Stimulated activated CD8-positive, alpha-beta memory T cell treated with anti-CD3 and anti-CD28 coated beads, Interleukin-7, amount 100 ng/mL, for 4 hours (primary cell): ENCODE measurements around the gene FANK1.

Experiments
- DNase-seq, 2 donors: peaks; one replicate each; pipeline ENCODE4 v3.0.0-alpha.2; 2020; ENCODE audit warnings: low read depth in 2 of 2

Gene FANK1, protein sequence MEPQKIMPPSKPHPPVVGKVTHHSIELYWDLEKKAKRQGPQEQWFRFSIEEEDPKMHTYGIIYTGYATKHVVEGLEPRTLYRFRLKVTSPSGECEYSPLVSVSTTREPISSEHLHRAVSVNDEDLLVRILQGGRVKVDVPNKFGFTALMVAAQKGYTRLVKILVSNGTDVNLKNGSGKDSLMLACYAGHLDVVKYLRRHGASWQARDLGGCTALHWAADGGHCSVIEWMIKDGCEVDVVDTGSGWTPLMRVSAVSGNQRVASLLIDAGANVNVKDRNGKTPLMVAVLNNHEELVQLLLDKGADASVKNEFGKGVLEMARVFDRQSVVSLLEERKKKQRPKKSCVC

DNA sequence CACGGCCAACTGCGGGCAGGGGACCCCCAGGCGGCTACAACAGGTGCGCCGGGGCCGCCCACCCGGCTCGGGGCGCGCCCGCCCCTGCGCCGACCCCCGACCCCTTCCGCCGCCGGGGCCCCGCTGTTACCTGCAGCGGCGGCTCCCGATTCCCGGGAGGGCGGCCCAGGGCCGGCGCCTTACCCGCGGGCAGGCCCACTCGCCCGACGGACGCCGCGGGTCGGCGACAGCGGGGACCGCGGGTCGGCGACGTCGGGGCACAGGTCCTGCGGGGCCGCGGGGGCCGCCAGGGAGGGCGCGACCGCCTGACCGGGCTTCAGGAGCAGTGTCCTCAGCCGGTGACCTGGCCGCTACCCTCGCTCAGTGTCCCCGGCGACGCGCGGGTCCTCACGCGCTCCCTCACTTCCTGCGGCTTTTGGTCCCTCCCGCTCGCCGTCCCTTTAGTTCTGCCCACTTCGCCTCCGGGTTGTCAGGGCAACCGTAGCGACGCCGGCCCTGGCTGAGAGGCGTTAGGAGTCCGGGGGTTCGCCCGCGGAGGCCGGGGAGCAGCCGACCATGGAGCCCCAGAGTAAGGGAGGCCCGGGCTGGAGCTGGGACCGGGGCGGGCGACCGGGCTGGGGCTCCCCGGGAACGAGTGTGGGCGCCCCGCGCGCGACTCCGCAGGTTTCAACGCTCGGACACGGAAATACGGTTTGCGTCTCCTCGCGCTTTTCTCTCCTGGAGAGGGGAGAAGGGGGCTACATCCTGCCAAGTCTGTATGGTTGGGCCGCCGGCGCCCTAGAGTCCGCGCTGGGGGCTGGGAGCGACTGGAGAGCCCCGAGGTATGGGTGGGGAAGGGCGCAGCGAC lies at the start of gene FANK1:
TSS of gene FANK1 (plus strand) at position 477 of the 847 bp plus-strand sequence. CDS start at position 556, 79 bp downstream.
- peak; percentile 60 to 71 for DNase-seq

DNA sequence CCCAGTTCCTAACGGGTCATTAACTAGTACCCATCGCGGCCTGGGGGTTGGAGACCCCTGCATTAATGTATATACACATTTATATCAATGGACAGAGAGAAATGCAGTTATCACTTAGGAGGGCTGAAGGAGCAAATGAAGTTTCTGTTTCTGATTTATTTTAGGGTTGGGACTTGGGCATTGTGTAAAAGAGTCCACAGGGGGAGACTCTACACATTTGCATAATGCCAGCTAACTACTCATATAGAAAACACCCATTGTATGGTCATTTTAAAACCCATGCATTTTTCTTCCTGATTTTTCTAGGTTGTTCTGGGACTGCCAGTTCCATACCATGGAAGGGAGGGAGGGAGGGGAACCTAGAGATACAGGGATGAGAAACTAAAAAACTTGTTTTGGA lies 49.5 kb upstream of the FANK1 start:
- no peak for DNase-seq

DNA sequence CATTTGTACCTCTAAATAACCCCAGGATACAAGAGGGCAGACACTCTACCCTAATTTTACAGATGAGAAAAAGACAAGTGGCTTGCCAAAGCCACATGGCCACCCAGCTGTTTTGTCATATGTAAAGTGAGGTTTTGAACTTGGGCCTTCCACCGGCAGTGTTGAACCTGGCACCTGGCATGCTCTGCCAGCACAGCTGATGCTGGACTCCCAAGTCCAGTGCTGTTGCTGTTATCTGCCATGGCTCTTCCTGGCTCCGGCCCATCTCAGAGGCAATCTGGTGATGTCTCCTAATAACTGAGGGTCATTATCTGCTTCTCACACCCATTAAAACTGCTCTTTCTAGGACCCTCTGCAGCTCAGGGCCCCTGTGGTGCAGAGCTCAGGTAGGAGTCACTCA lies 48.0 kb upstream of the FANK1 start:
- no peak for DNase-seq

DNA sequence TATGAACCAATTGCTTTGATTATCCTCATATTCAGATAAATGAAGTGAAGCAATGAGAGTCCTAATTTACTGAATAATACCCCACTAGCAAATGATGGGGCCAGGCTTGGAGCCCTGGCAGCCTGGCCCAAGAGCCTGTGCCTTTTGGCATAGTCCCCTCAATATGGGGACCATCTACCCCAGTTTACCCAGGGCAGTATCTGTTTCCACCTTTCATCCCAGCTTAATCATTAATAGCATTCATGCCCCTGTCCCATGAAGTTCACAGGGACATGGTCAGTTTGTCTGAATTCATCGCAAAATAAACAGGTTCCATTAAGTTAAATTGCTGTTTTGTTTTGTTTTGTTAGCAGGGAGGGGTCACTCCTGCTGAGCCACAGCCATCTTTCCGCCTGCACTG lies 47.5 kb upstream of the FANK1 start:
- DNase-seq = no peak

DNA sequence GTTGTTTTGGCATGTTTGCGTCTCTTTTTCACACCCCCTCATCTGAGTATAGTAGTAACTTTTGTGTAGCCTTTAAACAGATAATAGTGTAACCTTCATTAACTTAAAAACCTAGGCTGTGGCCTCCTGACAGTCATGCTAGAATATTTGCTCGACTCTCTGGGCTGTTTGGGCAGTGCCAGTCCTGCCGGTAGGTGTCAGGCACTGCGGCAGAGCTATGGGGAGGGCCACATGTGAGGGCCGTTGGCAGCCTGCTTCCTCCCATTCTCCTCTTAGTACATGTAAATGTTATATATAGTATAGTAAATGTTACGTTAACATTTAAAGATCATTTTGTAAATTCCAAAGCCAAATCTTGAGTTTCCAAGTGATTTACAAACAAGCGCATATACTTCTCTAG lies 46.9 kb upstream of the FANK1 start:
- no peak for DNase-seq

DNA sequence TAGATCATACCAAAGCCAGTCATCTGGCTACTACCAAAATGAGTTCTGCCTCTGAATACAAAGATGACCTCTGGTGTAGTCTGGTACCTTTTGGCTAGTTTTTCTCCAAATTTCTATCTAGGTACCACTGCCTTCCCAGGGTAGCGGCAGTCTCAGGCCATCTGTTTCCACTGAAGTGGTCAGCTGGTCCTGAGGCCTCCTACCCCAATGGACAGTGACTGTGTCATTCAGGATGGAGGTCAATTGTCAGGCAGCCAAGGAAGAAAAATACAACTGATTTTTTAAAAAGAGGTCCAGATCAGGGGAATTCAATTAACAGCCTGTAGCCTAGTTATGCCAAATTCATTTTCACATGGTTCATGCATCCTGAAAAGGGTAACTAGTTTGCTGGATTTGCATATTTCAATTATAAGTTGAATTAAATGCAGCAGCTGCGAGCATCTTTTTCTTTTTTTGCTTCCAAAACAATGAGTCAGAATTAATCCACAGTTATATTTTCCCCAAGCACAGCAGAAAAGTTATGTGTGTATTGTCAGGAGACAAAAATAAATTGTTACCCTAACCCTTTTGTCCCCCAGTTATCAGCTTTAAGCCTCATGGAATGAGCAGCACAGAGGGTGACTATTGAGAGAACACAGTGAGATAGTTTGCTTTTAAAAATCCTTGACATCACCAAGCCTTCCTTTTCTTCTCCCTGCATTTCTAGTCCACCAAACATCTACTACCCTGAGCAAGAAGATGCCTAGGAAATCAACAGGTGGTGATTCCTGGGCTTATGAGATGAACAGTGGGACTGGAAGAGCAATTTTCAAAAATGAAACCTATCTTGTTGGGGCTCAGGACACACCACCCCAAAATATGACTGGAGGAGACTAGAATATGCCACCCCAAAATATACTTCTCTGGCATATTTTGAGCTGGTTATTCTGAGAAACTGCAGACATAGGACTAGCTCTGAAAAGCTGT lies 45.3 kb upstream of the FANK1 start:
- no peak for DNase-seq

DNA sequence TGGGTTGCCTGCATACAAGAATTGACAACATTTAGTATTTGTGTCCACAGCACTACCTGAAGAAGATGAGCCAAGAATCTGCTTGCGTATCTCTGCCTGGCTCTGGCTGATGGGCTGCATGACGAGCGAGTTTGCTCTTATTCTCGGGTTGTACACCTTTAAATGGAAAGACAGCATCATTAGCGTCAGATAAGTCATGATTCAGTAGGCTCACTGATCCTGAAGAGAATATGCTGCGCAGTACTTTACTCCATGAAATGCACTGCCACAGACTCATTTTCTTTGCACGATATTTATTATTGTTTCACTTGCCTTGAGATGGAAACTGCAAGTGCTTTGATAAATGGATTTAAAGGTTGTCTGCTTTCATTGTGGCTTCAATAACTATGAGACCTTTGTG lies 43.9 kb upstream of the FANK1 start:
- DNase-seq = no peak

DNA sequence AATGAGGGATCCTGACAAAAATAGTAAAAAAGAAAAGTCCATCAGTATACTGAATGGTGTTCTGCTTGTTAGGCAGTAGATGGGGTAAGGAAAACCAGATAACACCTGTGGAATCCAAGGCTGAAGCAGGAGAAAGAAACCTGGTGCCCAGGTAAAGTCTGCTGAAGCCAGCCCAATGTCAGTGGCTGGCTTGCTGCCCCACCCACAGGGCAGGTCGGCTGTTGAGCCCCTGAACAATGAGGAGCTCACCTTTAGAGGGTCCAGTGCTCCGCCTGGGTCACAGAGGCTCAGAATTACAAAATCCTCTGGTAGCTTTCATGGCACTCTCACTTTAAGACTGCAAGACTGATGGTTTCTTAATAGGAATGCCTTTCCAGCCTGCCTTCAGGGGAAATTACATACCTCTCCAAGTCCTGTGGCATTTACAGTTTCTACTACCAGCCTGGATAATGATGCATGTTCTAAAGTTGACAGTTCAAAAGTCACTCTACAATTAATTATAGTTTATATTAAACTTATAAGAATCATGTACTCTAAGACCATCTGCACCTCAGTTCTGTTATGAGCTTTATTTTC lies 39.1 kb upstream of the FANK1 start:
- no peak for DNase-seq

DNA sequence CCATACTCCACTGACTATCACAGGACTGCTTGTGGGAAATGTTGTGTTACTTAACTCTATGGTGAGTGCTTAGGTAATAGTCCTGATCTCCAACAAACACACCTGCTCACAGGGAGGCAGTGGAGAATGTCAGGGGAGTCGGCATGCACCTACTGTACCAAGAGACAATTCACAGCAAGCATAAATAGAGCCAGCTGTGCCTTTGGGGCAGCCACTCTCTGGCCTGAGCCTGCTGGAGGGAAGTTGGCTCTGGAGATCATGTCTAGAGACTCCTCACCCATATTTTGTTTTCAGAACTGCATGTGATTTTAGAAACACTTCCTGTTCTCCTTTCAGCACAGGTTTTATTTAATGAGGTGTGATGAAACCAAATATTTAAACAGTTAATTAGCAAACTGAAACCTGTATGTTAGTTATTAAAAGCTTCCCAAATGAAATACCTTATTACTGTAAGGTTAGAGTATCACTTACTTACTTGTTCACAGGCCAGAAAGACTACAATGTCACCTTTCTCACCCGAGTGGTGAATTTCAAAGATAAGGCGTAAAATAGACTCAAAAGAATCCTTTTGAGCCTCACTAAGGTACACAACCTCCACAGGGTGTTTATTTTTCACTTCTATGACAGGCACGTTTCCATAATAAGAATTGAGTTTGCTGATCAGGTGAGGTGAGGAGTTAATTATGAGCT lies 37.1 kb upstream of the FANK1 start:
- no peak for DNase-seq

DNA sequence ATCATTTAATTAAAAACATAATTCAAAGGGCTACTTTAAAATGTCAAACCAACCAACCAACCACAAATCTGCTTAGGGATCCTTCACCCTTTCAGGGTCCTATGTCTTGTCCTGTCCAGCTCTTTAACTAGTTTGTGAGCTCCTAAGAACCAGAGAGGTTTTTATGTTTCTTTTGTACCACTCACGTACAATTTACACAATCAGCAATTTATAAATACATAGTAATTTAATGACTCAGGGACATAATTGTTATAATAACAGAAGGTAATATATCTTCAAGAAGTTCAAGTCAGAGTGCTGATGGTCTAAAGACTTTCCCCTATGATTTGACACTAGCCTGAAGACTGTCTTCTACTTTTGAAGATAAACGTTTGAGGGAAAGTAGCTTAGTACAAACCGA lies 31.2 kb upstream of the FANK1 start:
- DNase-seq = no peak

DNA sequence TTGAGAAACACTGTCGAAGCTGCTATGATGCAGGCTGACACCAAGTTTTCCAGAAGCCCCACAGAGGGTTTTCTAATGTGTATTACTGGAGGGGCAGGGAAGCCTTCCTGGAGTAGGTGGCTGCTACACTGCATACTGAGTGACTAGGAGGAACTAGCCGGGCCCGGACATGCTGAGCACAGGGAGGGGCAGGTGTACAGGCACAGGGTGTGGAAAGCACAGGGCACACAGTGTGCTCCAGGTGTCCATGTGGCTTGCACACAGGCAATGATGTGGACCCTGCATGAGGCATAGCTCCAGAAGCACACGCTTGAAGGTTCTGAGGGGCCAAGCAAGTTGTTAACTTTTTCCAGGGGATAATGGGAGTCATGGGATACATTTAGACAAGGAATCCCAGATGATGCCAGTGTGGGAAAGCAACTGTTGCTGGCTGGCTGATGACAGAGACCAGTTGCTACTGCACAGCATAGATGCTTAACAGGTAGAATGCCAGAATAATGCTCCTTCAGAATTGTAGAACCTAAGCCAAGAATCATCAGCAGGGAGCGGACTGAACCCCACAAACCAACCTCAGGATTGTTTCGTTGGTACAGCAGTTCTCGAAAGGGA lies 29.8 kb upstream of the FANK1 start:
- DNase-seq = no peak

DNA sequence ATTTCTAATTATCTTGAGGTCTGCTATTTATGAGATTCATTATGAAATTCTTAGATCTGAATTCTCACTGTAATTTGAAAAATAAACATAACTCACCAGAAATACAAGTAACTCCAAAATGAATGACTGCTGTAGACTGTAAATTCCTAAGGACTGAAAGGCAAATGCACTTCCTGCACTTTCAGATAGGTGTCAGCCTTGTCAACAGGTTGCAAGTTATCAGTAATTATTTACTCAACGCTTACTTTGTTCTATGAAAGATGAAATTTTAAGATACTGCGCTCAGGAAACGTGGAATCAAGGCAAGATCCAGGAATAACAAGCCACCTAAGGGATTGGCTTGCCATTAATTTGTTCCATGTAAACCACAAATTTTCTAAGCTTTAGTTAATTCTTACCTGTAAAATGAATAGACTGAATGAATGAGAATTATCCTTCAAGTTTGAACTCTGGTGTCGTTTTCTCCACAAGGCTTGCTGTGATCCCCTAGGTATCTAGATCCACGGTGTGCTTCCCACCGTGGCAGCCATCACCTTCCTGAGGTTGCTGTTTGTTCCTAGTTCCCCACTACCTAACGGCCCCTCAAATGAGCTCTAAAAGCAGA lies 27.9 kb upstream of the FANK1 start:
- DNase-seq = no peak

DNA sequence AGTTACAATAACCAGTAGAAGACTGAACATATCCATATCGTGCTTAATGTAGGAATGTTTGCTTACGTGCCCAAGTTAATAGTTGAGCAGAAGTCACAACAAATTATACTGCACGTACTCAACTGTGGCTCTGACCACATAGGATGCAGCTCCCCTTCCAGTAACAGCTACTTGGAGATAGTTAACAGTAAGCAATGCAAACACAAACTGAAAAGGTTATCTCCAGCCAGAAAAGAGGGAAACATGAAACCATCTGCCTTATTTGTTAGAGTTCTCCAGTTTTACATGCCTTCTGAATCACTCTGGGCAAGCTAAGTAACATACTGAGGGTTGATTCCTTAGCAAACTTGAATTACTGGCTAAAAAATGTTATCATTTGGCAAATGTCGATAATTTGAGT lies 25.0 kb upstream of the FANK1 start:
- no peak for DNase-seq

DNA sequence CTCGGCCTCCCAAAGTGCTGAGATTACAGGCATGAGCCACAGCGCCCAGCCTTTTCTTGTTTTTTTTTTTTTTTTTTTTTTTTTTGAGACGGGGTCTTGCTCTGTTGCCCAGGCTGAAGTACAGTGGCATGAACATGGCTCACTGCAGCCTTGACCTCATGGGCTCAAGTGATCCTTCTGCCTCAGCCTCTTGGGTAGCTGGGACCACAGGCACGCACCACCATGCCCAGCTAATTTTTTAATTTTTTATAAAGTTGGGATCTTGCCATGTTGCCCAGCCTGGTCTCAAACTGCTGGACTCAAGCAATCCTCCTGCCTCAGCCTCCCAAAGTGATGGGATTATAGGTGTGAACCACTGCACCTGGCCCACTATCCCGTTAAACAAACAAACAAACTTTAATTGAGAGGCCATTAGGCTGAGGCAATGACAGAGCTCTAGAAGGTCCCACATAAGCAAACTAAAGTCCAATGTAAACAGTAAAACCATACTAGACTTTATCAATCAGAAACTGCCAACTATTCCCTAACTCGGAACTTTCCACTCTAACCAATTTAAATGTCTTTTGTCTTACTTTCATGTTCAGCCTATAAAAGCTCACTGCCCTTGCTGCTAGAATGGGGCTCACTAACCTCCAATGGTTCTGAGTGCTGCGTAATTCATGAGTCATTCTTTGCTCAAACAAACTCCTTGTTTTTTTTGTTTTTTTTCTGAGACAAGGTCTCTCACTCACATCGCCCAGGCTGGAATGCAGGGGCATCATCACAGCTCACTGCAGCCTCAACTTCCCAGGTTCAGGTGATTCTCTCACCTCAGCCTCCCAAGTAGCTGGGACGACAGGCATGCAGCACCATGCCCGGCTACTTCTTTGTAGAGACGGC lies 17.2 kb upstream of the FANK1 start:
- no peak for DNase-seq

DNA sequence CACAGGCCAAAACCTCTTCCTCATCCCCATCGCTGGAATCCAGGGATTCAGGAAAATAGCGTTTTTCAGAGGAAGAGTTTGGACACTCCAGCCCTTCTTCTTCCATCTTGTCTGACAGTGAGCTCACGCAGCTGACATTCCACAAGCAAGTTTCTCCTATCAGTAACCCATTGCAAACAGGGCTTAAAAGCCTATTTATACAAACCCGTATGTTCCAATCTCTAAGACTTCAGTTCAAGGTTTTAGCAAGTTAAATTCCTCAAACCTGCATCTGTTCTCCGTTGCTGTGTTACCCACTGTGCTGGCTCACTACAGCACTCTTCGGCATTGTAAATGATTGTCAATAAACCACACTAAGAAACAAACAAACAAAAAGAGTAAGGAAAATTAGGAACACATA lies 15.6 kb upstream of the FANK1 start:
- DNase-seq = no peak

DNA sequence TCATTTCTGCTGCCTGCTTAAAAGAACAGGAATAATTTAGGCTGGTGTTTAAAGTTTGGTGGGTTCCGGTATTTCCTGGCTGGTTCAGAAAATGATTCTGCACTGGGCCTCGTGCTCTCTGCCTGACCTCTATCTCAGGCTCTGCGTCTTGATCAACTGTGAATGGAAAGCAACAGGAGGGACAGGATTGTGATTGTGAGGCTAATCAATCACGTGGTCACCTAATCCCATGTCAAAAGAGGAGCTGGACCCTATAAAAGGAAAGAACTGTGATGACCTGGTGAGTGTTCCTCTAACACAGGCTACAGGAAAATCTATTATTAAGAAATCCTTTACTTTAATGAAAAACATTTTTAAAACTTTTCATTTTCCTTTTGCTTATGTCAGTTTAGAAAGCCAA lies 15.2 kb upstream of the FANK1 start, which contains the start of gene DHX32:
TSS of gene DHX32 (minus strand) at position 101 of the 400 bp plus-strand sequence. CDS start 468 bp downstream, outside the sequence.
- DNase-seq = no peak

DNA sequence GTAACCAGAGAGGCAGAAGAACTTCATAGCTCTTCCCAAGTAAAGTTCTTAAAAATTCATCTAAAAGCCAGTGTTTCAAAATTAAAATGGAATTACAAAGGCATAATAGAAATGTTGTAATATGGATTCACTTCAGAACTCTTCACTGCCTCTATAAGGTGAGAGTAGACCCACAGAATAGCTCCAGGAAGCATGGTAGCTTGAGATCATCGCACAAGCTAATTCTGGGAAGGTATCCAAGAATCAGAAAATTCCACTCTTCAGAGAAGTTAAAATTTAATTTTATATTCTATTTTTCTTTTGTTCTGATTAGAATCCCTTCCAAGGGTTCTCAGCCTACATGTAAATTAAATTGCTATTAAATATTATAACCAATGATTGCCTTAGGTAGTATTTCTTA lies 13.8 kb upstream of the FANK1 start:
- DNase-seq = no peak

DNA sequence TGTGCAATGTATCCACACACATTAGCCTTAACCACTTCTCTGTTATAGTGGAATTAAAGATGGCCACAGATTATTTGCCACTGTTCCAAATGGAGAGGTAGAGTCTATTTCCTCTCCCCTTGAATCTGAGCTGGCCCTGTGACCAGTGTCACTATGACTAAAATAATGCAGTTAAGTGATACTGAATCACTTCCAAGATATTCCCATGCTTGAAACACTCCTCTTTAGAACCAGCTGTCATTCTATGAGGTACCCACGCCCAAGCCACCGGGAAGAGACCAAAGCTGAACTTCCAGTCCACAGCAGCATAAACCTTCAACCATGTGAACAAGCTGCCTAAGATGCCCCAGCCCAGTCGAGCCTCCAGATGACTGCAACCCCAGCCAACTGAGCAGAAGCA lies 13.2 kb upstream of the FANK1 start:
- DNase-seq = no peak

DNA sequence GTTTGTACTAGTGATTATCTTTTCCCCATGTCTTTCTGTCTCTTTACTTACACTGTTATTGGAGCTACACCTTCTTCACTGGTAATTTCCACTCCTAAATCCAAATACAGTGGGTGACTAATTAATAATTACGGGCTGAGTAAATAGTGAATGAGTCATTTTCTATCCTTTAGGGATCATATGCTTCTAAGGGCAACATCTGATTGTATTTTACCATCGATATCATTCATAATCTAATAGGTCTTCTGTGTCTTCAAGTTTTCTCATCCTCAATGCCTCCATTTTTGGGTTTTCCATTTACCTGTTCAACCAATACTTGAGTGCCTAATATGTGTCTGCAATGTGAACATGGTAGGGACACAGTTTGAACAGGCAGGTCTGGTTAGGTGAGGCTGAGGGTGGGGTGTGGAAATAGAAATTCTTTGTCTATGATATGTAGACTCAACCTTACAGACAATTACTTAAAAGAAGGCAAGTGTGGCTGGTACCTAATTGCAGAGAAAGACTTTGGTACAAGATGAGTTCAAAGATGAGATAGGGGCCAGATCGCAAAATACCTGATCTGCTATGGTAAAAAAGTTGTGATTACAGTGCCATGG lies 9.4 kb upstream of the FANK1 start:
- DNase-seq = no peak
